SK-N-SH (cell line): ENCODE measurements around the gene SLC39A7.

Experiments used
- ELF1 ChIP-seq: IDR thresholded peaks from 2 replicates; pipeline ENCODE4 v1.4.0; 2012
- POLR2AphosphoS5 ChIP-seq: IDR thresholded peaks from 2 replicates; pipeline ENCODE4 v1.6.1; 2012; ENCODE audit warnings: low read depth, low read length
- RCOR1 ChIP-seq: fragments of 150-350 bp; IDR thresholded peaks from 2 replicates; pipeline ENCODE4 v1.6.1; 2017; ENCODE audit warnings: antibody characterized with exemption, low read length
- REST ChIP-seq: IDR thresholded peaks from 2 replicates; pipeline ENCODE4 v1.6.1; 2012; ENCODE audit warnings: mild to moderate bottlenecking, low read depth, low read length, moderate library complexity
- RFX5 ChIP-seq: IDR thresholded peaks from 2 replicates; pipeline ENCODE4 v1.6.1; 2012; ENCODE audit warnings: mild to moderate bottlenecking, improper control_type of control experiment, low read length
- TAF1 ChIP-seq: IDR thresholded peaks from 2 replicates; pipeline ENCODE4 v1.6.1; 2012; ENCODE audit warnings: low read depth, mild to moderate bottlenecking, low read length, moderate library complexity, borderline replicate concordance
- TF ChIP-seq, protein P1 (sequence below): fragments of 200-600 bp; sonication (generic); IDR thresholded peaks from 2 replicates; pipeline ENCODE4 v1.6.1; 2017; ENCODE audit warnings: antibody characterized with exemption, mild to moderate bottlenecking, moderate library complexity

GRCh38 chr6:33213166-33213988, 12.7 kb downstream of the SLC39A7 start:
- TF ChIP-seq RCOR1 (no peak), REST (no peak), TAF1 (no peak), RFX5 (no peak), POLR2AphosphoS5 (peak; percentile 40; the same call in 1 of the 2 replicates), ELF1 (peak; percentile 18; the same call in 1 of the 2 replicates)
- TF ChIP-seq, protein P1, sequence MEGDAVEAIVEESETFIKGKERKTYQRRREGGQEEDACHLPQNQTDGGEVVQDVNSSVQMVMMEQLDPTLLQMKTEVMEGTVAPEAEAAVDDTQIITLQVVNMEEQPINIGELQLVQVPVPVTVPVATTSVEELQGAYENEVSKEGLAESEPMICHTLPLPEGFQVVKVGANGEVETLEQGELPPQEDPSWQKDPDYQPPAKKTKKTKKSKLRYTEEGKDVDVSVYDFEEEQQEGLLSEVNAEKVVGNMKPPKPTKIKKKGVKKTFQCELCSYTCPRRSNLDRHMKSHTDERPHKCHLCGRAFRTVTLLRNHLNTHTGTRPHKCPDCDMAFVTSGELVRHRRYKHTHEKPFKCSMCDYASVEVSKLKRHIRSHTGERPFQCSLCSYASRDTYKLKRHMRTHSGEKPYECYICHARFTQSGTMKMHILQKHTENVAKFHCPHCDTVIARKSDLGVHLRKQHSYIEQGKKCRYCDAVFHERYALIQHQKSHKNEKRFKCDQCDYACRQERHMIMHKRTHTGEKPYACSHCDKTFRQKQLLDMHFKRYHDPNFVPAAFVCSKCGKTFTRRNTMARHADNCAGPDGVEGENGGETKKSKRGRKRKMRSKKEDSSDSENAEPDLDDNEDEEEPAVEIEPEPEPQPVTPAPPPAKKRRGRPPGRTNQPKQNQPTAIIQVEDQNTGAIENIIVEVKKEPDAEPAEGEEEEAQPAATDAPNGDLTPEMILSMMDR = no peak
